ENCODE data around the gene RPP40.

DNA sequence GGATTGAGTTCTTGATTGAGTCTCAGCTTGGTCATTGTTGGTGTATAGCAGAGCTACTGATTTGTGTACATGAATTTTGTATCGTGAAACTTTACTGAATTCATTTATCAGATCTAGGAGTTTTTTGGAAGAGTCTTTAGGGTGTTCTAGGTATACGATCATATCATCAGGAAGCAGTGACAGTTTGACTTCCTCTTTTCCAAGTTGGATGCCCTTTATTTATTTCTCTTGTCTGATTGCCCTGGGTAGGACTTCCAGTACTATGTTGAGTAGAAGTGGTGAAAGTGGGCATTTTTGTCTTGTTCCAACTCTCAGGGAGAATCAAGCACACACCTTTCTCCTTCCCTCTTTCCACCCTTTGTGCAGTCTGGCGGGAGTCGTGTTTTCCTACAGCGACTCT, 26.4 kb downstream of the RPP40 start:
- TF ChIP-seq, protein P1, sequence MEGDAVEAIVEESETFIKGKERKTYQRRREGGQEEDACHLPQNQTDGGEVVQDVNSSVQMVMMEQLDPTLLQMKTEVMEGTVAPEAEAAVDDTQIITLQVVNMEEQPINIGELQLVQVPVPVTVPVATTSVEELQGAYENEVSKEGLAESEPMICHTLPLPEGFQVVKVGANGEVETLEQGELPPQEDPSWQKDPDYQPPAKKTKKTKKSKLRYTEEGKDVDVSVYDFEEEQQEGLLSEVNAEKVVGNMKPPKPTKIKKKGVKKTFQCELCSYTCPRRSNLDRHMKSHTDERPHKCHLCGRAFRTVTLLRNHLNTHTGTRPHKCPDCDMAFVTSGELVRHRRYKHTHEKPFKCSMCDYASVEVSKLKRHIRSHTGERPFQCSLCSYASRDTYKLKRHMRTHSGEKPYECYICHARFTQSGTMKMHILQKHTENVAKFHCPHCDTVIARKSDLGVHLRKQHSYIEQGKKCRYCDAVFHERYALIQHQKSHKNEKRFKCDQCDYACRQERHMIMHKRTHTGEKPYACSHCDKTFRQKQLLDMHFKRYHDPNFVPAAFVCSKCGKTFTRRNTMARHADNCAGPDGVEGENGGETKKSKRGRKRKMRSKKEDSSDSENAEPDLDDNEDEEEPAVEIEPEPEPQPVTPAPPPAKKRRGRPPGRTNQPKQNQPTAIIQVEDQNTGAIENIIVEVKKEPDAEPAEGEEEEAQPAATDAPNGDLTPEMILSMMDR (IDR thresholded peaks at IDR 0.05) = no peak
- no peak for TF ChIP-seq POLR2A (IDR thresholded peaks at IDR 0.05)
